HL-60/S4 treated with phorbol 12-myristate 13-acetate at 8.2 ng/mL for 4 days and 3 days (cell line): ENCODE measurements around the gene KCNJ14.

Source experiments
- in situ Hi-C: fragments of 300-500 bp; cut with MboI; formaldehyde crosslinking; loops from 2 replicates; pipeline ENCODE4 v1.15.0; 2022; ENCODE audit warnings: low sequenced_read_pairs

KCNJ14 gene

DNA sequence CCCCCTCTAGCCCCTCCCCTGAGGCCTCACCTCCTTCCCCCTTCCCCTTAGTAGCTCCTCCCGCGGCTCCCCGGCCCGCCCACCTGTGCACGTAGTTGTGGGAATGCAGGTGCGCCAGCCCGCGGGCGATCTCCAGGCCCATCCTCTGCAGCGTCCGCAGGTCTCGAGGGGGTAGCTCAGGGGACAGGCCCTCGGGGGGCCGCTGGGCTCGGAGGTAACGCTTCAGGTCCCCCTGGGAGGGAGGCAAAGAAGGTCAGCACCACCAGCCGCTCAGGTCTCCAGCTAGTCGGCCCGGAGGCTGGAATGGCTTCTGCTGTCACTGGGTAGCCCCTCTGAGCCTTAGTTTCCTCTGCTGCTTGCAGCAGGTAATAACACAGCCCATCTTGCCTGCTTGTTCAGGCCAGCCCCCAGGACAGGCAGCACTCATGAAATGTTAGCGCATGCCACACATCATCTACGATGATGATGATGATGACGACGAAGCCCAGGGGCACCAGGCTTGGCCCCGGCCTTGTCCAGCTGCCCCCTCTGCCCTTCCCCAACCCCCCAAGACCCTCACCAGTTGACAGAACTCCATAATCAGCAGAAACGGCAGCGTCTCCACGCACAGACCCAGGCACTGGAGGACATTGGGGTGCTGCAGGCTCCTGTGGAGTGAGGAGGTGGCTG lies 47.1 kb downstream of the KCNJ14 start:
- in situ Hi-C loops: loop anchor here (10.0 kb wide), 1 partner anchor 82 kb away; no protein-coding TSS in a partner anchor

GRCh38 chr19:48506138-48506733 lies 50.9 kb downstream of the KCNJ14 start:
- in situ Hi-C loops: loop anchor here (10.0 kb wide), 1 partner anchor 79 kb away; no protein-coding TSS in a partner anchor

- in situ Hi-C loops: loop anchor here (10.0 kb wide), 1 partner anchor 77 kb away; no protein-coding TSS in a partner anchor
Observed at GRCh38 chr19:48507911-48508439, 52.6 kb downstream of the KCNJ14 start.

DNA sequence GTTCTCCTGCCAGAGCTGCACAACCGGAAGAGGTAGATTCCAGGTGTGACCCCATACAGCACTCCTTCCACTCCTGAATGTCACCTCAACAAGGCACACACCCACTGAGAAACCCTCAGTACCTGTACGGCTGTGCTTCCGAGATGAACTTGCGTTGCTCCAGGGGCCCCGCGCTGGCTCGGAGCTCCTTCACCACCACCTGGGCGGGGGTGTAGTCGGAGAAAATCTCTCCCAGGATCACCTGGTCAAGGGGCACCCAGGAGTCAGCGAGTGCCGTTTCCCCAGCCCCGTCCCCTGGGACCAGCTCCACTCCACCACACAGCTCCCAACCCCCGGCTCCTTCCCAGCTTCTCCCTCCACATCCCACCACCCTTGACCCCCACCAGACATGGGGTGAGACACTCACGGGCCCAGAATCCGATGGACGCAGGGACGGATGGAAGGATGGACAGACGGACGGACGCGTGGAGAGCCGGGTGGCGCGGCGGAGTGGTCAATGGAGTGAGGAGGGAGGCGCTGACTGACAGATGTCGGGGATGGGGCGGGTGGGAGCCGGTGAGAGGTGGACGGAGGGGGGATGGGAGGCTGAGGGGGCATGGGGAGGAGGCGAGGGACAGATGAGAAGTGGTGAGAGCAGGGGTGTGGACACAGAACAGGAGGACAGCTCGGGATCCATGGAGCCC lies 53.5 kb downstream of the KCNJ14 start:
- in situ Hi-C loops: loop anchor here (10.0 kb wide), 1 partner anchor 76 kb away; no protein-coding TSS in a partner anchor

DNA sequence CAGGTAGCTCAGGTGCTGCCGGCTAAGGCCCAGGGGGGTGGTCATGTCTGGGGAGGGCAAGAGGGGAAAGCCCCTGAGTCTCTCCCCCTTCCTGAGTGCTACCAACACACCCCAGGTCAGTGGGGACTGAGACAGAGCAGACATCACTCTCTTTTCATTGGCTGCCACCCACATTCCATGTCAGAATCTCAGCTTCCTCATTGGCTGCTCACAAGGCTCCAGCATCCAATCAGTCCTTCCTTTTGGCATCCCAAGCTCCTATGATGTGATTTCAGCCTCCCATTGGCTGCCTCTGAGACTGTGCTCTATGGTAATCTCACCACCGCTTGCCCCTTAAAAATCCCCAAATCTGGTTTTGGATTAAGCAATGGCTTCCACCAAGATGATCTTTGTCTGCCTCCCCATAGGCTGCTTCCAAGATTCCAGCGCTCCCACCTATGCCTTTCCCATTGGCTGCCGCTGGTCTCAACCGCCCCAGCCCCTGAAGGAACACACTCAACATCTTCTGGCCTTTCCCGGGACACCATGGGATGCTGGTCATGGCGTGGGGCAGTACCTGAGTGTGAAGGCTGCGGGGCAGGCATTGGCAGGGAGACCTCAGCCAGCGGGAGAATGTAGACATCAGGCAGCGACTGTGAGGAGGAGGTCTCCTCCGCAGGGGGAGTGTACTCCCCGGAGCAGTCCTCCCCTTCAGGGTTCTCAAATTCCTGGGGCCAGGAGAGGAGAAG lies 54.3 kb downstream of the KCNJ14 start:
- in situ Hi-C loops: loop anchor here (10.0 kb wide), 1 partner anchor 75 kb away; no protein-coding TSS in a partner anchor

DNA sequence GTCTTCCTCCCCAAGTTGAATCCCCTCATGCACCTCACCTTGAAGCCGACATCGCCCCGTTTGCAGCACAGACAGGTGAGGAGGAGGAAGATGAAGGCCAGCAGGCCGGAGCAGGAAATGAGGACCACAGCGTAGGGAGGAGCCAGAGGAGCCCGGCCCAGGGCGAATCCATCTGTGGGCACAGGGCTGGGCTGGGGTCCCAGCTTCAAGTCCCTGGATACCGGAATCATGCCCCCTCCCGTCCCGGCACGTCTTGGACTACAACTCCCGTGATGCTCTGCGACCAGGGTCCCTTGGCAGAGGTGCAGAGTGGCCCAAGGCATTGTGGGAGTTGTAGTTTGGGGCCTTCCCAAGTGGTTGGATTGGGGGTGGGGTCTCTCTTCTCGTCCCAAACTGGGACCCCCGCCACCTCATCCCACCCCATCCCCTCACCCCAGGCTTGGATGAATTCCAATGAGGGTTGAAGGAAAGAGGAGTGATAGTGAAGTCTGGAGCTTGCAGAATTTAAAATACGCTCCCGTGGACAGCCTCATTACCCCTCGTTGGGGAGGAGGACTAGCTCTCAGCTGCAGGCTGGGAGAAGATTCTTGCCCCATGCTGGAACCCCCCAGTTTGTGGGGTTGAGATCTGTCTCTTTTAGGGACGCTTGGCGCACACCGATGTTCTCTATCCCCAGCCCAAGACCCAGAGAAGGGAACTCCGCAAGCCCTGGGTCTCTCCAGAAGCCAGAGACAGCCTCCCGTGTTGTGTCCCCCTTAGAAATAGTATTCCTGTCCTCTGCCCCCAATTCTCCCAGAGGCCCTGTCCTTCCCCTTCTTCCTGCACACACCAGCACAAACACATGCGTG lies 55.3 kb downstream of the KCNJ14 start:
- in situ Hi-C loops: no loop called here

- in situ Hi-C loops: no loop called here
Observed at GRCh38 chr19:48511321-48511731, 56.0 kb downstream of the KCNJ14 start.

DNA sequence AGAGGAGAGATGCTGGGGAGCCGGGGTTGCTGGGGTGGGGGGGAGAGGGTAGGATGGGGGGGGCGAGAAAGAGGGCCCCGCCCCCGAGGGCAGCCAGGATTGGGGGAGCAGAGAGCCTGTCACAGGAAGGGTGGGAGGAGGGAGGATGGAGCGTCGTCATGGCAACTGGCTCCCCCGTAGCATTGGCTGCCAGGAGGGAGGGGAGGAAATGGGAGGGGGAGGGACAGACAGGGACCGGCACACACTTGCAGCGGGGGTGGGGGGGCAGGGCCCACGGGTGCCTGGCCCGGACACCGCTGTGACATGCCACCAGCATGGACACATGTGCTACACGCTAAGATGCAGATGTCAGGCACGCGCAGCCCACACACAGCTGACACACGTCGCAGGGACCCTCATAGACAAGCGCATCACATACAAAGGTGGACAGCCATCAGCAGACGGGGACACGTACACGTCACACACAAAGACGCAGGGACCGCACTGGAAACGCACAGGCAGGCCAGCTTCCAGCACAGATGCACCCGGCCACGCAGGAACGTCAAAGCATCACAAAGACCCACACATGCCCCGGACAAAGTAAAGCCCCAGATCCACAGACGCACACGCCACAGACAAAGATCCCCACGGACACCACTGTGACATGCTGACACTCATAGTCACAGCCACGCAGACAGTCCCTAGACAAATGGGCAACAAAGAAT lies 56.6 kb downstream of the KCNJ14 start, which contains the start of gene LMTK3:
Gene LMTK3, minus strand, starts transcription at position 36 of the 704 bp plus-strand sequence. CDS start 259 bp downstream, outside the sequence.
- in situ Hi-C loops: no loop called here

DNA sequence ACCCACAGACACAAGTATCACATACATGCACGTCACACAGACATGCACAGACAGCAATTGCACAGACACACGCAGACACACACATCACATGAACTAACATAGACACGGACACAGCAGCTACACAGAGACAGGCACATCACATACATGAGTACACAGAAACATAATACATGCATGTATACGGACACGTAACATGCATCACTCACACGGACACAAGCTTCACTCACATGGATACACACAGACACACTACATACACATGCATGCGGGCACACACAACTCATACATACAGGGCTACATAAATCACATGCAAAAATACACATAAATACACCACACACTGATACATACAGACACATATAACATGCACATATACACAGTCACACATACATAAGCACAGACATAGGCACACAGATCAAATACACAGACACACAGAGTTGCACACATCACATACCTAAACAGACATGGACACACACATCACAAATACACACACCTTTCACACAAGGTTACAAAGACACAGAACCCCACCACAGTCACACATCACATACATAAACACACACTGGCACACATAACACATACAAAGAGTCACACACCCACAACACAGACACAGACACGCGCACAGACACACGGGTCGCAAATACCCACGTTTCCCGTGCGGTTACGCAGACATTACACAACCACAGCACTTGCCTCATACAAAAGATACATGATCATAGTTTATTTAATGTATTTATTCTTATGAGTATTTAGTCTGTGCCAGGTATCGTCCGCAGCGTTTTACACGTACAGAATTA lies 57.3 kb downstream of the KCNJ14 start:
- in situ Hi-C loops: no loop called here

DNA sequence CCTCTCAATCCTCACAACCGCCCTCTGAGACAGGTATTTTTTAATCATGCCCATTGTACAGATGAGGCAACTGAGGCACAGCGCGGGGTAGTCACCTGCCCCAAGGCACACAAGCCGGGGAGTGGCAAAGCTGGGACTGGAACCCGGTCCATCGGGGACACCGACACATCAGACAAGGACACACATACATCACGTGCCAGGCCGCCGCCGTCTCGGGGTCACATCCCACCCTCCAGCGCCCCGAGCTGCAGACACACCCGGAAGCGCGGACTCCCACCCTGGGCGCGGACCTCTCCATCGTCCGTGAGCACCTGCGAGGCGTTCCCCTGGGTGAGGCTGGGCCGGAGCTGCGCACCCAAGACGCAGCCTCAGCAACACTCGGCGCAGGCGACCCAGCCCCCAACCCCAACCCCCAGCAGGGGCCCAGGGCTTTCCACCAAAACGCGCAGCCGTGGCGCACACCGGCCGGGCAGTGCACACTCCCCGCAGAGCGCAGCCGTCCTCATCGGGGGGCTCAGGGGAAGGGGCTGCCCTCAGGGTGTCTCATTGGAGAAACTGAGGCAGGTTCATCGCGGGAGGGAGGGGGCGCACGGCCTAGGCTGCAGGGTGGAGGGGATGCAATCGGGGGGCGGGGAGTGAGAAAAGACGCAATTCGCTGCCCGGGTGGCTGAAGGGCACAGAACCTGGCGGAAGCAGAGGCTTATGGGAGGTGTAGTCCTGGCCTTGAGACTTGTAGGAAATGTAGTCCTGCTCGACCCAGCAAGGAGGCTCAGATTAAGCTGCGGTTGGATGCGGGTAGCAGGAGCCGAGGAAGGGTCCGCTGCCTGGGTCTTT lies 58.1 kb downstream of the KCNJ14 start:
- in situ Hi-C loops: no loop called here

DNA sequence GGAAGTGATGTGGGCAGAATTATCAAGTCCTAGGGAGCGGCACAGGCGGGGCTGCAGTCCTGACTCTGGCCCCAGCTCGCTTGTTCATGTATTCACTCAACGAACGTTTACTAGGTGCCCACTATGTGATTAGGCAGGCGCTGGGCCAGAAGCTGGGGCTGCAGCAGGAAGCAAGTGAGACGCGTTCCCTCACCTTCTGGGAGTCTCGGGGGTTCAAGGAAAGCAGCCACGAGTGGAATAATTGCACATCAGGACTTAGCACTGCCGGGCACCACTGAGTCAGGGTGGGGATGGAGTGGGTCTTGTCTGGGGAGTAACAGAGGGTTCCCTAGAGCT lies 58.7 kb downstream of the KCNJ14 start:
- in situ Hi-C loops: no loop called here

DNA sequence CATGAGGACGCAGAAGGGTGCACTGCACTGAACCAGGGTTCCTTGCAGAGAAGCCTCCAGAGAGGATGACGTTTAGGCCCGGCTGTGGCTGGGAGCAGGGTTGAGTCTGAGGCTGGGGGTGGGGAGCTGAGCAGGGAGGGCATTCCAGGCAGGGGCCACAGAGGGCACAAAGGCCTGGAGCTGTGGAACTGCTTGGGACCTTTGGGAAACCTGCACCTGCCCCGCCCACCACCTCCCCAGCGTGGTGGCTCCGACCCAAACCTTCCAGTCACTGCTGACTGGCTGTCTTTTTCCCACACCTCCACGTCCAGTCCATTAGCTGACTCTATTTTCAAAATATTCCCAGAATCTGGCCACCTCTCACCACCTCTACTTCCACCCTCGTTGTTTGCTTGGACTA lies 61.2 kb downstream of the KCNJ14 start:
- in situ Hi-C loops: no loop called here
